GM12878 (cell line): ENCODE results near the gene PTPRD.

Experiments
- CTCF ChIP-seq, 3 experiments: IDR thresholded peaks in 2 of 3; conservative IDR thresholded peaks in 1 of 3; 2 replicates each; pipeline ENCODE4 v1.5.1; 2011; ENCODE audit warnings: low read depth in 3 of 3, low read length in 3 of 3, mild to moderate bottlenecking in 3 of 3, control low read depth in 2 of 3, moderate library complexity in 2 of 3, inconsistent platforms in 1 of 3, mixed read lengths in 1 of 3; ENCODE audit not compliant: control insufficient read depth in 2 of 3, insufficient read depth in 1 of 3; ENCODE audit errors: extremely low read depth in 1 of 3
- GABPA ChIP-seq: IDR thresholded peaks from 2 replicates; pipeline ENCODE4 v1.6.1; 2014; ENCODE audit warnings: antibody characterized with exemption, low read depth, mild to moderate bottlenecking, inconsistent platforms
- JUNB ChIP-seq: IDR thresholded peaks from 2 replicates; pipeline ENCODE4 v1.6.1; 2016; ENCODE audit warnings: antibody characterized with exemption, mild to moderate bottlenecking
- MAX ChIP-seq: IDR thresholded peaks from 2 replicates; pipeline ENCODE4 v1.6.1; 2012; ENCODE audit warnings: low read depth, low read length, improper control_type of control experiment

GRCh38 chr9:8432224-8432623, 2180.6 kb downstream of the PTPRD start:
- no peak for TF ChIP-seq GABPA
- no peak for TF ChIP-seq CTCF (IDR thresholded peaks at IDR 0.05 in 2 of 3, conservative IDR thresholded peaks at IDR 0.05 in 1 of 3; ENCODE audit: control insufficient read depth in 2 of 3, extremely low read depth in 1 of 3, insufficient read depth in 1 of 3, low read depth in 3 of 3, low read length in 3 of 3)
- no peak for TF ChIP-seq MAX
- no peak for TF ChIP-seq JUNB
